Measurements from ENCODE around the gene PDE8B. TPM values are rescaled to one million over a fixed set of nuclear protein-coding genes. Genes with fewer than 3 reads are reported as not detected.

The PDE8B gene
- total RNA-seq, 1 donor: 6.0 TPM

DNA sequence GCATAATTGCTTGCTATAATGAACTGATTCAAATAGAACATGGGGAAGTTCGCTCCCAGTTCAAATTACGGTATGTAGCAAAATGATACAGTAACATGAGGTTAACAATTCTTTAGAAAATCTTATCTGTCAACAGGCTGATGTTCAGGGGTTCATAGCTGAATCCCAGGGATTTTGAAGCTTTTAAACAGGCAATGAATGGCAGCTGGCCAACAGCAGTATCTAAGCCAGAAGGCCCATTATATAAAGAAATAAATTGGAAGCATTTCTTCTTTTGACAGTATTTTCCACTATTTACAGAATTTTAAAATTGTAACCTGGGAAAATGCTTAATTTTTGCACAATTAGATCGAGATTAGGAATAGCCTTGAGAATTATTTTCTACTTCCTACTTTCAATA, 126.8 kb downstream of the PDE8B start:
- H3K4me3 ChIP-seq (ENCODE audit: low read depth, low read length): no peak overlapping the region
- DNase-seq (ENCODE audit: low read depth): no peak
- TF ChIP-seq, protein P1, sequence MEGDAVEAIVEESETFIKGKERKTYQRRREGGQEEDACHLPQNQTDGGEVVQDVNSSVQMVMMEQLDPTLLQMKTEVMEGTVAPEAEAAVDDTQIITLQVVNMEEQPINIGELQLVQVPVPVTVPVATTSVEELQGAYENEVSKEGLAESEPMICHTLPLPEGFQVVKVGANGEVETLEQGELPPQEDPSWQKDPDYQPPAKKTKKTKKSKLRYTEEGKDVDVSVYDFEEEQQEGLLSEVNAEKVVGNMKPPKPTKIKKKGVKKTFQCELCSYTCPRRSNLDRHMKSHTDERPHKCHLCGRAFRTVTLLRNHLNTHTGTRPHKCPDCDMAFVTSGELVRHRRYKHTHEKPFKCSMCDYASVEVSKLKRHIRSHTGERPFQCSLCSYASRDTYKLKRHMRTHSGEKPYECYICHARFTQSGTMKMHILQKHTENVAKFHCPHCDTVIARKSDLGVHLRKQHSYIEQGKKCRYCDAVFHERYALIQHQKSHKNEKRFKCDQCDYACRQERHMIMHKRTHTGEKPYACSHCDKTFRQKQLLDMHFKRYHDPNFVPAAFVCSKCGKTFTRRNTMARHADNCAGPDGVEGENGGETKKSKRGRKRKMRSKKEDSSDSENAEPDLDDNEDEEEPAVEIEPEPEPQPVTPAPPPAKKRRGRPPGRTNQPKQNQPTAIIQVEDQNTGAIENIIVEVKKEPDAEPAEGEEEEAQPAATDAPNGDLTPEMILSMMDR (IDR thresholded peaks at IDR 0.05; ENCODE audit: insufficient read depth, low read depth, low read length): no peak

DNA sequence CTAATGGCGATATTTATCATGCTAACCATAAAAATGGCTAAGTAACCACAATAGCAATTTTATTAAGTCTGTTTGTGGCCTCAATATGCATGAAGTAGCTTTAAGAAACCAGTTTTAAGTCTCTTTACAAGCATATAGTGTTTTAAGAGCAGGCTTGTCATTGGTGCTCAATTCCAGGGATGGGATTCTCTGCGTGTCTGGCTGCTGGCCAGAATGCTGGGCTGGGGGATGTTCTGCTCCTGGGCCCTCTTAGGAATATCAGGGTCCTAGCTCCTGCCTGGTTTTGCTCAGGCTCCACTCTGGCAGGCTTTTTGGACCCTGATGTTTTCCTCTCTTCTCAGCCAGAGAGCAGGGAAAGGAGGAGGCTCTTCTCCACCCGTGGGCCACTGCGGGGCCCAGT, 127.2 kb downstream of the PDE8B start:
- no peak overlapping the region for H3K4me3 ChIP-seq (ENCODE audit: low read depth, low read length)
- no peak for DNase-seq (ENCODE audit: low read depth)
- TF ChIP-seq, protein P1 (IDR thresholded peaks at IDR 0.05; ENCODE audit: insufficient read depth, low read depth, low read length): no peak

DNA sequence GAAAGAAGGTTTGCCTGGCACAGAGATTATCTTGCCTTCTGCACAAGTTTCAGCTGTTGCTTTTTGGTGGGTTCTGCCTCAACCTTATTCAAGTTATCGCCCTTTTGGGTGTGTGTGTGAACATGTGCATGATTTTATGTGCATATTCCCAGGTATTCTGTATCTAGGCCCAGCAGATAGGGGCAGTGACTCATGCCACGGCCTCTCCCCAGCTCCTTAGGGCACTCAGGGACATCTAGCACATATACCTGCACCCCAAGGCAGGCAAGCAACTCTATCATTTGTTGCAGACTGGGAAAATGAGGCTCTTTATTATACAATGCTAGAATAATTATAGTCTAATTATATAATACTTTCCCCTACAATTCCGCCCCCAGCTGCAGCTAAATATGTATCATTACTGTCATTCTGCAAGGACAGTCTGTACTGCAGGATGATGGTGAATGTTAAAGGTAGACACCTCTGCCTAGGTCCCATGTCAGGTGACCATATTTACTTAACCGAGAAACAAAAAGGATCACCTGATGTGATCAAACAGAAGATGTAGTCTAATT, 128.9 kb downstream of the PDE8B start:
- TF ChIP-seq, protein P1 (IDR thresholded peaks at IDR 0.05; ENCODE audit: insufficient read depth, low read depth, low read length): no peak
- DNase-seq (ENCODE audit: low read depth): no peak
- H3K4me3 ChIP-seq (ENCODE audit: low read depth, low read length): no peak overlapping the region

DNA sequence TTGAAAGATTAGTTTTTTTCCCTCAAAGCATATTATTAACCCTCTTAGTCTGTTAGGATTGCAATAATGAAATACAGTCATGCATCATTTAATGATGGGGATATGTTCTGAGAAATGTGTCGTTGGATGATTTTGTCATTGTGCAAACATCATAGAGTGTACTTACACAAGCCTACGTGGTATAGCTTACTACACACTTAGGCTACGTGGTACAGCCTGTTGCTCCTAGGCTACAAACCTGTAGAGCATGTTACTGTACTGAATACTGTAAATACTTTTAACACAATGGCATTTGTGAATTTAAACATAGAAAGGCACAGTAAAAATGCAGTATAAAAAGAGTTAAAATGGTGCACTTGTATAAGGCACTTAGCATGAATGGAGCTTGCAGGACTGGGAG, 132.7 kb downstream of the PDE8B start:
- no peak overlapping the region for H3K4me3 ChIP-seq (ENCODE audit: low read depth, low read length)
- DNase-seq (ENCODE audit: low read depth): no peak
- TF ChIP-seq, protein P1 (IDR thresholded peaks at IDR 0.05; ENCODE audit: insufficient read depth, low read depth, low read length): no peak

DNA sequence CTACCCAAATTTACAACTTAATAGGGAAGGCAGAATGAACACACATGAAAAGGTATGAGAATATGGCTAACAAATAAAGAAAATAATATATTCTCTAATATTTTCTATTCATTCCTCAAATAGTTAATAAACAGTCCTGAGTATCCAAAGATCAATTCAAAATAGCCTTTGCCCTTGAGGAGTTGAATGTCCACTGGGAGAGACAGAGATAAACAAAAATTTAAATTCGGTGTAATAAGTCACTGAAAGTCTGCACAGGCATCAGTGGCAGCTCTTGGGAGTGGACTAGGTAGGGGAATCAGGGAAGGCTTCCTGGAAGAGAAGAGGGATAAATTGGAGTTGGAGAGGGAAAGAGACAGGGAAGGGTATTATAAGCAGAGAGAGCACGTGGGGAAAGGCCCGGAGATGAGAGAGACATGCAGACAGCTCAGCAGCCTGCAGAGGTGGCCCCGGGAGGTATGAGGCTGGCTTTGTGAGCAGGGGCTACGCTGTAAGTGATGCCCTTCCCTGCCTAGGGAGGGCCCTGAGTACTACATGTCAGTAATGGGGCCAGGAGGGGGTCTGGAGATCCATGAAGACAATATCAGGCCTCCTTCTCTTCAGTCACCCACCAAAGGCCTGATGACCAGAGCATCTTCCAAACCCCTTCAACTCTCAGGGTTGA, 137.1 kb downstream of the PDE8B start:
- DNase-seq (ENCODE audit: low read depth): no peak
- no peak overlapping the region for H3K4me3 ChIP-seq (ENCODE audit: low read depth, low read length)
- TF ChIP-seq, protein P1 (IDR thresholded peaks at IDR 0.05; ENCODE audit: insufficient read depth, low read depth, low read length): no peak

DNA sequence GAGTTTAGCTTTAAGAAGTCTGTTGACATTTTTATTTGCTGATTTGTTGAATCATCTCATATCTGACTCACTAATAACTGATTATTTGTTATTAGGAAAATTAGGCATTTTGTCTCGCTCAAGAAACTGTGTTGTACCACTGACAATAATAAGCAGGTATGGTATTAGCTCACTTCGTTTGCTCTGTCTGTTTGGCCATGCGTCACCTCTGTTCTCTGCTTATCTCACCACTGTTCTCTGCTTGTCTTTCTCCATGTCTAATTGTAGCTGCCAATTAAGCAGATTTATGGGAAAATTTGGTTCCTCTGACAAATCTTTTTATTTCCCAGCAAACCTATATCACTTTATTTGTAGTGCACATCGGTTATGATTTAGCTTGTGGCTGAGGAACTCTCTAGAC, 142.8 kb downstream of the PDE8B start:
- no peak for DNase-seq (ENCODE audit: low read depth)
- TF ChIP-seq, protein P1 (IDR thresholded peaks at IDR 0.05; ENCODE audit: insufficient read depth, low read depth, low read length): no peak
- H3K4me3 ChIP-seq (ENCODE audit: low read depth, low read length): no peak overlapping the region

DNA sequence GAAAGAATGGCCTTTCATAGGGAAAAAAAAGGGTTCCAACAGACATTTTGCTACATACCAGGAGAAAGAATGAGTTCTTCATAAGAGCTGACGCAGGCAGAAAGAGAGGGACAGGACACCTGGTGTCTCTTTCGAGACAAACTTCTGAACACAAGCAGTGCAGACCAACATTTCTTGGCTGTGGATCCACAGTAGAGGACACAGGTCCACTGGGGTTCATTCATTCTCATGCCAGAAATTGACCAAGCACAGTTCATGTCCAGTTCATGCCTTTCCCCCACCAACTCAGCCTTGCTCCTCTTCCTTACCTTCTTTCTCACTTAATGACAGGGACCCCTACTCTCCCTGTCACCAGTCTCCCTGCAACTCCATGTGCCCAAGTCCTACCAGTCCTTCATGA, 144.0 kb downstream of the PDE8B start:
- DNase-seq (ENCODE audit: low read depth): no peak
- TF ChIP-seq, protein P1 (IDR thresholded peaks at IDR 0.05; ENCODE audit: insufficient read depth, low read depth, low read length): no peak
- H3K4me3 ChIP-seq (ENCODE audit: low read depth, low read length): no peak overlapping the region
